Measurements from ENCODE around the gene FASN. TPM values are rescaled to one million over a fixed set of nuclear protein-coding genes. Genes with fewer than 3 reads are reported as not detected.
A peak's percentile ranks its signal among the peaks of the same experiment; 100 is the strongest.

Gene FASN
- total RNA-seq, 2 experiments from 2014 or later: 111 to 364 TPM

GRCh38 chr17:82076785-82077591 lies 21.0 kb downstream of the FASN start:
- intact Hi-C loops (cut with micrococcal nuclease; ENCODE audit: unreplicated experiment): no loop called here
- ChIA-PET CTCF (ENCODE audit: unreplicated experiment) (no interaction called here), POLR2A (interaction anchor here (0.7 to 1.4 kb wide), 2 partner anchors 11 to 220 kb away, joined by 4 to 5 read pairs; no protein-coding TSS in a partner anchor)
- H2AFZ ChIP-seq (ENCODE audit: low read length): no peak overlapping the region
- H3K9me3 ChIP-seq (ENCODE audit: low read length): no peaks in the 10 kb centered on the region
- DNase-seq (ENCODE audit: low spot score): no peak
- peak overlapping the region; percentile 66 for H3K27ac ChIP-seq (ENCODE audit: low read depth, low read length, poor library complexity, severe bottlenecking)
- BruUV-seq (replicated peaks): no TSS peak
- H4K20me1 ChIP-seq (ENCODE audit: insufficient read depth, low read length): no peaks in the 10 kb centered on the region
- H3K36me3 ChIP-seq (ENCODE audit: insufficient read depth, low read length): peaks cover 54% of the 10 kb centered on the region
- TF ChIP-seq CTCF (conservative IDR thresholded peaks at IDR 0.05; ENCODE audit: low read length) (no peak), EZH2phosphoT487 (IDR thresholded peaks at IDR 0.05; ENCODE audit: borderline replicate concordance, low read depth, low read length) (no peak)
- H3K79me2 ChIP-seq (ENCODE audit: insufficient read depth, low read depth, low read length): no peaks in the 10 kb centered on the region
- no peaks in the 10 kb centered on the region for H3K9me2 ChIP-seq (ENCODE audit: insufficient read depth, low read length)
- H3K4me3 ChIP-seq (ENCODE audit: low read depth, low read length, poor library complexity, severe bottlenecking): no peak overlapping the region
- no peak overlapping the region for H3K4me2 ChIP-seq (ENCODE audit: low read length)
- peaks cover 25% of the 10 kb centered on the region for H3K4me1 ChIP-seq (ENCODE audit: insufficient read depth, low read length, poor library complexity, severe bottlenecking)

- CTCF ChIA-PET (ENCODE audit: unreplicated experiment): no interaction called here
- Histone ChIP-seq H3K4me1 (ENCODE audit: insufficient read depth, low read length, poor library complexity, severe bottlenecking) (peaks cover 25% of the 10 kb centered on the region), H3K4me2 (ENCODE audit: low read length) (0 out of 2 replicates have a peak overlapping the region, but pooled peaks have one; percentile 31), H3K9me2 (ENCODE audit: insufficient read depth, low read length) (no peaks in the 10 kb centered on the region), H3K4me3 (ENCODE audit: low read depth, low read length, poor library complexity, severe bottlenecking) (no peak overlapping the region), H3K36me3 (ENCODE audit: insufficient read depth, low read length) (peaks cover 46% of the 10 kb centered on the region), H2AFZ (ENCODE audit: low read length) (no peak overlapping the region), H3K79me2 (ENCODE audit: insufficient read depth, low read depth, low read length) (no peaks in the 10 kb centered on the region), H3K27ac (ENCODE audit: low read depth, low read length, poor library complexity, severe bottlenecking) (peak overlapping the region; percentile 66), H4K20me1 (ENCODE audit: insufficient read depth, low read length) (no peaks in the 10 kb centered on the region), H3K9me3 (ENCODE audit: low read length) (no peaks in the 10 kb centered on the region)
- DNase-seq (ENCODE audit: low spot score): no peak
- intact Hi-C loops (cut with micrococcal nuclease; ENCODE audit: unreplicated experiment): no loop called here
- BruUV-seq (replicated peaks): no TSS peak
- TF ChIP-seq CTCF (conservative IDR thresholded peaks at IDR 0.05; ENCODE audit: low read length) (no peak), EZH2phosphoT487 (IDR thresholded peaks at IDR 0.05; ENCODE audit: borderline replicate concordance, low read depth, low read length) (no peak)
- POLR2A ChIA-PET: interaction anchor here (0.7 to 1.4 kb wide), 2 partner anchors 10 to 221 kb away, joined by 4 to 5 read pairs; no protein-coding TSS in a partner anchor
Observed at GRCh38 chr17:82076018-82076784, 21.8 kb downstream of the FASN start.
